ENCODE measurements around the gene CARNS1. TPM values are rescaled to one million over a fixed set of nuclear protein-coding genes. Genes with fewer than 3 reads are reported as not detected.

CARNS1 gene
- polyA plus RNA-seq, 4 donors: 1.1 to 4.4 (median 1.8) TPM

GRCh38 chr11:67409261-67409666 is 6.2 kb upstream of the CARNS1 start:
- DNase-seq (ENCODE audit: low read depth in 4 of 4, low spot score in 3 of 4): no peak

DNA sequence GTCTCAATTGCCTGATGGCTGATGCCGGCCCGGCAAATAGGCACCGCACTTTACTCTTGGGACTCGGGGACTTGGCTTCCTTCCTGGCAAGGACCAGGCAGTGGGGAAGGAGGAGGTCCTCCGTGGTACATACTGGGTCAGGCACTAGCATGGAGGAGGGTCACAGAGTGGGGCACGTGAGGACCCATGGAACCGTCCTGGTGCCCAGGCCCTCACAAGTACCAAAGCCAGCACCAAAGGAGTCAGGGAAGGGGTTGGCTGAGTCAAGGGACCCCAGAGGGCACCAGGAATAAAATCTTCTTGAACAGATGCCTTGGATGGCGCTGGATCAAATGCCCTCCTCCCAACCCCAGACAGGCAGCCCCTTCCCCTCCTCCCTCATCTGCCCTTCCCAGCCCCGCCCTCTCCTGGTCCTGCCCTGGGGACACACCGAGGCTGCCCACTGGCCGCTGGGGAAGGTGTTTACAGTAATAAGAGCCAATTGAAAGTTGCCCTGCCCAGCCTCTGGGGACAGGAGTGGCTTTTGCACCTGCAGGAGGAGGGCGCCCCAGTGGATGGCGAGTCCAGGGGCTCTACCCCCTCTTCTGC is 5.6 kb upstream of the CARNS1 start:
- no peak for DNase-seq (ENCODE audit: low read depth in 4 of 4, low spot score in 3 of 4)

- DNase-seq (ENCODE audit: low read depth in 4 of 4, low spot score in 3 of 4): no peak
Measured at GRCh38 chr11:67410369-67410831, 5.1 kb upstream of the CARNS1 start.

DNA sequence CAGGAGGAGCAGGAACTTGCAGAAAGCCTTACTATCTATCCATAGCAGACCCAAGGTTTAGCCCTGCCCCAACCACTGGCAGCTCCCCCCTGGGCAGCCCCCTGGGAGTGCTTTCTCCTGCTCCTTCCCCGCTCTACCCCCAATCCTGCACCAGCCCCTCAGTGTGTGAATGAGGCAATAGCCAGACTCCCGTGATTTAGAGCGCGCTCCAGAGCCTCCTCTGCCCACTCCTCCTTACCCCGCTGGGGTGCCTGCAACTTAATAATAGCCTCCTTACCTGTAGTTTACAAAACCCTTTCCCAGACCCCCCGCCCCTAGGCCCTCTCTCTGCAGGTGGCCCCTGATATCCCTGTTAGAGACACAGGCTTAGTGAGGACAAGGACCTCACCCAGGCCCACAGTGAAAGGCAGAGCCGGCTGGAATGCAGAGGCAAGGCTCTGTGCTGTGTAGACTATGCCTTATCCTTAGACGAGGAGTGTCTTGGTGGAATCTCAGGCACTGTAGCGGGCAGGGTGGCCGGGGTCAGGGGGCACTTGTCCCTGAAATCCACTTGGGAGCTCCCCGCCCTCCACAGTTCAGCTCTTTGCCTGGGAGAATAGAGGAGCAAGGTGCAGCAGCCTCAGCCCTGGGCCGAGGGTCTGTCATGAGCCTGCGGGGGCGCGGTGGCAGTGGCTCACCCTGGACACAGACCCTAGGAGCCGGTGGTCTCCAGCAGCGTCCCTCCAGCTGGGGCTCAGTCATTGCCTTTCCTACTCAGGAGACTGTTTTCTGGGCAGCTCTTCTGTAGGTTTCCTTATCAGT is 4.3 kb upstream of the CARNS1 start:
- no peak for DNase-seq (ENCODE audit: low read depth in 4 of 4, low spot score in 3 of 4)

DNA sequence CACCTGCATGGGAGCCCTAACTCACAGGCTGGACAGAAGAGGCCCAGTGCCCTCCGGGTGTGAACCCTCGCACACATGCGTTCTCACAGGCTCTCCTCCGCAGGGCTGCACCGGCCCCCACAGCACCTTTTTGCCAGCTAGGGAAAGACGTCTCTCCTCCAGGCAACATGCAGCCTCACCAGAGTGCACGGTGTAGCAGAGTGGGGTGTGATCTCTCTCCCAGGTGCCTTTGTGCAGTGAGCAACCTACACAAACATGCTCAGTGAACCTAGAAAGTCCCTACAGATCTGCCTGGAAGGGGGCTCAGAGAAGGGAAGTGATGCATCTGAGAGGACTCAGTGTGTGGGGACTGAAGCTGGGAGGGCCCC is 3.7 kb upstream of the CARNS1 start:
- no peak for DNase-seq (ENCODE audit: low read depth in 4 of 4, low spot score in 3 of 4)

- no peak for DNase-seq (ENCODE audit: low read depth in 4 of 4, low spot score in 3 of 4)
Measured at GRCh38 chr11:67412495-67413179, 2.8 kb upstream of the CARNS1 start.

DNA sequence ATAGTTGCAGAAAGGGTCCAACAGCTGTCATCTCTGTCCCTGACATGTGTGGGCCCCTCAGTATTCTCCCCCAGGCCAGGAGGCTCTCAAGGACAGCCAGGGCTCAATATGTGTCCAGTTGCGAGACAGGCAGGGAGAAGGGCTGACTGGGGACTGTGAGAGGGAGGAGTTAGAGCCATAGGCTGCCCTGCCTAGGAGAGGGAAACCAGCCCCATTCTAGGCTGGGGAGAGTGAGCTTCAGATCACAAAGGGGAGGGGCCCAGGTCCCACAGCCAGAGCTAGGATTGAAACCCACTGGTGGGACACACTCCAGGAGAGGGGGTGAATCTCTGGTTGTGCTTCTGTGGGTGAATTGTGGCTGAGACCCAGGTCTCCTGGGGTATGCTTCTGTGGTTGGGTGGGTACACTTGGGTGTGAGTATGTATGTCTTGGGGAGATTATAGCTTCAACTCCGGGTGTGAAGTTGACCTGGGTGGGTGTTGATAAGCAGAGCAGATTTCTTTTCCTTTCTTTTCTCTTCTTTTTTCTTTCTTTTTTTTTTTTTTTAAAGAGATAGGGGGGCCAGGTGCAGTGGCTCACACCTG is 2.1 kb upstream of the CARNS1 start:
- no peak for DNase-seq (ENCODE audit: low read depth in 4 of 4, low spot score in 3 of 4)

DNA sequence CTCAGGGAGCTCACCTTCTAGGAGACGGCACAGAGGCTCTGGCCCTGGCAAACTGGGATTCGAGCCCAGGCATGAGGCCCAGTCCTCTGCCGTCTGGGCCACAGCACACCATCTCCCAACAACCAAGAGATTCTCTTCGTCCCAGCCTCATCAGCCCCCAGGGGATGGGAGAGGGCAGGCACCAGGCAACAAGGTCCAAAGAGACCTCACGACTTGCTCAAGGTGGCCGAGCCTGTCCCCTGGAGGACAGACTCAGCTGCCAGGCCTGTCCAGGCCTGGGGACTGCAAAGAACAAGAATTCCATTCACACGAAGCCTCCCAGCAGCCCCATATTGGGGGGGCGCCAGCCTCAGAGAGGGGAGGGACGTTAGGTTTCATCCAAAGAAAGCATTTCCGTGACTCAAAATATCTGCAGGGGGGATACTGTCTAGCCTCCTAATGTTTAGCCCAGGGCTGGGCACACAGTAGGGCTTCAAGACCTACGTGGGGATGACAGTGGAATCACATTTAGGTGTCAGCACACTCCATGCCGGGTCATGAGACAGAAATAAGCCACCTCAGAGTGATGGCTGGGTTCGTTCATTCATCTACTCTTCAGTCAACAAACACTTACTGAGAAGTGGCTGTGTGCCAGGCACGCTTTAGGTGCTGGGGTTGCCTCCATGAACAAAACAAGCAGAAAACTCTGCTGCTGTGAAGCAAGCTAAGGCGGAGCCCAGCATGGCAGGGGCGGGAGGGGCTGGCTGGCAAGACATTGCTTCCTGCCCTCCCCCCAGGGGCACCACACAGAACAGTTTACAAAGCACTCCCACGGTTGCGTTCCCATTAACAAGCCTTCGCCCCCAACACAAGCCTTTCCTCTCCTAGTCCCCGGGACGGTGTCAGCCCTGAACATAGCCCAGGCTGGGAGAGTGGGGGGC is 1.2 kb downstream of the CARNS1 start:
- DNase-seq (ENCODE audit: low read depth in 4 of 4, low spot score in 3 of 4): no peak

- no peak for DNase-seq (ENCODE audit: low read depth in 4 of 4, low spot score in 3 of 4)
Measured at GRCh38 chr11:67417425-67417824, 1.9 kb downstream of the CARNS1 start.

DNA sequence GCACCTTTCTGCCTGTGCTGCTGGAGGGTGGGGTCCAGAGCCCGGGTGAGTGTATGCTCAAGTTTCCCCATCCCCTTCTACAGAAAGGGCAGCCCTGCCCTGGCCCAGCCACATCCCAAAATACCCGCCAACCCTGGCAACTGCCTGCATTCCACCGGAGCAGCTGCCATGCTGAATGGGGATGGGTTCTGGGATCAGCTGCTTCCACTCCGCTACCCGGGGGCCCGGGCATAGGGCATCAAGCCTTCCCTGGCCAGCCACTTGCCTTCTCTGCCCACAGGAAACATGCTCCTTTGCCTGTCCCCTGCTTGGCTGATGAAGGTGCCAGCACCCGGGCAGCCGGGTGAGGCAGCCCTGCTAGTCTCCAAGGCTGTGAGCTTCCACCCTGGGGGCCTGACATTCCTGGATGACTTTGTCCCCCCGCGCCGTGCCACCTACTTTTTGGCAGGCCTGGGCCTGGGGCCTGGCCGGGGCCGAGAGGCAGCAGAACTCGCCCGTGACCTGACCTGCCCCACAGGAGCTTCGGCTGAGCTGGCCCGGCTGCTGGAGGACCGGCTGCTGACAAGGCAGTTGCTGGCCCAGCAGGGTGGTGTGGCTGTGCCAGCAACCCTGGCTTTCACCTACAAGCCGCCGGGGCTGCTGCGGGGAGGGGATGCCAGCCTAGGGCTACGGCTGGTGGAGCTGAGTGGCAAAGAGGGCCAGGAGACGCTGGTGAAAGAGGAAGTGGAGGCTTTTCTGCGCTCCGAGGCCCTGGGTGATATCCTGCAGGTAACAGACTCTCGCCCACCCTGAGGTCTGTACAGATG is 3.2 kb downstream of the CARNS1 start:
- no peak for DNase-seq (ENCODE audit: low read depth in 4 of 4, low spot score in 3 of 4)

- DNase-seq (ENCODE audit: low read depth in 4 of 4, low spot score in 3 of 4): no peak
Measured at GRCh38 chr11:67419325-67420049, 4.0 kb downstream of the CARNS1 start.

- no peak for DNase-seq (ENCODE audit: low read depth in 4 of 4, low spot score in 3 of 4)
Measured at GRCh38 chr11:67420147-67420645, 4.7 kb downstream of the CARNS1 start.

- DNase-seq (ENCODE audit: low read depth in 4 of 4, low spot score in 3 of 4): peak; percentile 80 to 92 (median 86)
Measured at GRCh38 chr11:67420646-67421429, 5.4 kb downstream of the CARNS1 start.

DNA sequence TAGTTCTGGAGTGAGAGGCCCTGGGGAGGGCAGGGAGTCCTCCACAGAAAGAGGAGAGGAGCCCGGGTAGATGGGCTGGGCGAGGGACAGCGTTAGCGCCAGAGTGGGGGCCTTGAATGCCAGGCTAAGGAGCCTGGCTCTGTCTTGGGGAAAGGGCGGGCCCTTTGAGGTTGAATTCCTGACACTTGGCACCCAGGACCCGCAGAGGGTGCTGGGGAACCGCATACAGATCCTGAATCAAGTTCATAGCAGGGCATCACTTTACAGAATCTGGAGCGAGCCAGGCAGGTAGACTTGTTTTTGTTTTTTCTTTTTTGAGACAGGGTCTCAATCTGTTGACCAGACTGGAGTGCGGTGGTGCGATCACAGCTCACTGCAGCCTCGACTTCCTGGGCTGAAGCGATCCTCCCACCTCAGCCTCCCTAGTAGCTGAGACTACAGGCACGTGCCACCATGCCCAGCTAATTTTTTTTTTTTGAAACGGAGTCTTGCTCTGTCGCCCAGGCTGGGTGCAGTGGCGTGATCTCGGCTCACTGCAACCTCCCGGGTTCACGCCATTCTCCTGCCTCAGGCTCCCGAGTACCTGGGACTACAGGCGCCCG is 6.1 kb downstream of the CARNS1 start:
- no peak for DNase-seq (ENCODE audit: low read depth in 4 of 4, low spot score in 3 of 4)

DNA sequence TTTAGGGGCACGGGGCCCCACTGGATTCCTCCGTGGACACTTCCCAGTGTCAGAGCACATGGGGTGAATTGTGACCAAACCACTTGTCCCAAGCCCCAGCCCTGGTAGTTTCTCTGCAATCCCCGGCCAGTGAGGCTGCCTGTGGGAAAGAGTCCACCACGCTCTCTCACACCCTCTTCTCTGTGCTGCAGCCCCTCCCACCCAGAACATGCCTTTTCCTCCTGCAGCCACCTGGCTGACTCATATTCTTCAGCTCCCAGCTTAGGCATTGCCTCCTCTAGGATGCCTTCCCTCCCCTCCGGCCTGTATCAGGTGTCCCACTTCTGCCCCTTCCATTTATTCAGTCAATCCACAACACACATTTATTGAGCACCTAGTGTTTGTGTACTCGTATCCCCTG is 7.4 kb downstream of the CARNS1 start:
- DNase-seq (ENCODE audit: low read depth in 4 of 4, low spot score in 3 of 4): no peak

DNA sequence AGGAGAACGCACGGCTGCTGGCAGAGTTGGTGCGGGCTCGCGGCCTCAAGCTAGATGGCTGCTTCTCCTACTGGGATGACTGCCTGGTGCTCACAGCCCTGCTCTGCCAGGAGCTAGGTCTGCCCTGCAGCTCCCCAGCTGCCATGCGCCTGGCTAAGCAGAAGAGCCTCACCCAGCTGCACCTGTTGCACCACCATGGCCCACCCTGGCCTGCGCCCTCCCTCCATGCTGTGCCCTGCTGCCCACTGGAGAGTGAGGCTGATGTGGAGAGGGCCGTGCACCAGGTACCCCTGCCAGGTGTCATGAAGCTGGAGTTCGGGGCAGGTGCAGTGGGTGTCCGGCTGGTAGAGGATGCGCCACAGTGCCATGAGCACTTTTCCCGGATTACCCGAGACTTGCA is 8.0 kb downstream of the CARNS1 start:
- DNase-seq (ENCODE audit: low read depth in 4 of 4, low spot score in 3 of 4): no peak

- DNase-seq (ENCODE audit: low read depth in 4 of 4, low spot score in 3 of 4): no peak
Measured at GRCh38 chr11:67423891-67424613, 8.6 kb downstream of the CARNS1 start.

All from left renal pelvis (tissue), 4 donors.